Occipital lobe (tissue), 1 donor: Measurements from ENCODE around the gene LMO1. TPM values are rescaled to one million over a fixed set of nuclear protein-coding genes. Genes with fewer than 3 reads are reported as not detected.

Experiments used
- total RNA-seq: library from RNA; depleted of rRNA; stranded (reverse); fragments of >200 nt; gene quantifications from one replicate; pipeline ENCODE4 v1.2.3, GENCODE V29; 2014

LMO1 gene
- total RNA-seq, 1 donor from 2014 or later, result 1.9 TPM

Other genes starting within 250 kb of the LMO1 start
- 88.3 TPM for gene TUB, start 182.7 kb downstream of the LMO1 start, total RNA-seq
- gene RIC3, start 94.9 kb downstream of the LMO1 start, total RNA-seq, result 55.7 TPM